ENCODE results near the gene GALR3. TPM values are rescaled to one million over a fixed set of nuclear protein-coding genes. Genes with fewer than 3 reads are reported as not detected.

The GALR3 gene, protein sequence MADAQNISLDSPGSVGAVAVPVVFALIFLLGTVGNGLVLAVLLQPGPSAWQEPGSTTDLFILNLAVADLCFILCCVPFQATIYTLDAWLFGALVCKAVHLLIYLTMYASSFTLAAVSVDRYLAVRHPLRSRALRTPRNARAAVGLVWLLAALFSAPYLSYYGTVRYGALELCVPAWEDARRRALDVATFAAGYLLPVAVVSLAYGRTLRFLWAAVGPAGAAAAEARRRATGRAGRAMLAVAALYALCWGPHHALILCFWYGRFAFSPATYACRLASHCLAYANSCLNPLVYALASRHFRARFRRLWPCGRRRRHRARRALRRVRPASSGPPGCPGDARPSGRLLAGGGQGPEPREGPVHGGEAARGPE
- total RNA-seq, result not detected

GRCh38 chr22:37823134-37823985 is at the start of gene GALR3:
Gene GALR3 (plus strand): TSS chr22:37823382. CDS start chr22:37823407, 25 bp downstream.
- no peak within 1 kb of the TSS for H3K27ac Mint-ChIP-seq
- peaks cover 8 to 18% of the 10 kb centered on the region in 2 donors for H3K27me3 Mint-ChIP-seq
- H3K4me1 Mint-ChIP-seq (ENCODE audit: low read depth in 2 of 2), result peaks cover 5 to 6% of the 10 kb centered on the region in 2 donors
- ATAC-seq, result no peak
- DNase-seq (ENCODE audit: low spot score), result no peak
- no peaks in the 10 kb centered on the region for H3K9me3 Mint-ChIP-seq
- peak within 1 kb of the TSS; percentile 37 for H3K4me3 Mint-ChIP-seq
- no peaks in the 10 kb centered on the region for H3K36me3 Mint-ChIP-seq

GRCh38 chr22:37774728-37775127 is 48.5 kb upstream of the GALR3 start:
- peaks cover 0 to 6% of the 10 kb centered on the region in 2 donors for H3K4me1 Mint-ChIP-seq (ENCODE audit: low read depth in 2 of 2)
- H3K36me3 Mint-ChIP-seq, result no peaks in the 10 kb centered on the region
- H3K27ac Mint-ChIP-seq, result no peak overlapping the region
- H3K27me3 Mint-ChIP-seq, result no peaks in the 10 kb centered on the region
- H3K4me3 Mint-ChIP-seq, result no peak overlapping the region
- DNase-seq (ENCODE audit: low spot score) (no peak), ATAC-seq (no peak)
- H3K9me3 Mint-ChIP-seq, result no peaks in the 10 kb centered on the region

DNA sequence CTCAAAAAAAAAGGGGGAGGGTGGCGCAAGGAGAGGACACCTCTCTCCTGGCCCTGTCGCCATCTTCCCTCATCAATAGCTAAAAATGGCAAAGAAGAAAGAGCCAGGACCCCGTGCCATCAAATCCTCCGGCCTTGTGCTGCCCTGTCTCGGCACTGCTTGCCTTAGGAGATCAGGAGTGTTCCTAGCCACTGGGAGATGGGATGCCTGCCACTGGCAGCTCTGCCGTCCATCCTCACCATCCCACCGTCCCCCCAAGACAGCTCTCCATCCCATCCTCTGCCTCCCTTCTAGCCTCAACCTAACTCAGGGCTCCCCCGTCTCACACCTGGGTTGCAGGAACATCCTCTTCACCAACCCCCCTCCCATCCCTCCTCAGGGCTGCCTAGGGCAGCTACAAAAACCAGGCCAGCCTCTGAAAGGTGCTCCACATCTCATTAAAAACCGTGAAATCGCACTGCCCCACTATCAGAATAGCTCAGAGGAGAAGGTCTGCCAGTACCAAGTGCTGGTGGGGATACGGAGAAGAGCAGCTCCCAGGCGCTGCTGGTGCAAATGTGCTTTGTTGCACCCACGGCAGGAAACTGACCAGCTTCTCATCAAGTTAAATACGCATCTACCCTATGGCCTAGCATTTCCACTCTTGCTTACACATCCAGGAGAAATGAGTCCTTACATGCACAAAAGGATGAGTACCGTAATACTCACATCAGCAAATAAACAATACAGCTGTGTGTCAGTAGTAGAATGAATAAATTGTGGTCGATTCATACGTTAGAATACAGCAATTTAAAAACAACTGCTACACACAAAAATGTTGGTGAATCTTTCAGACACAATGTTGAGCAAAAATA is 47.2 kb upstream of the GALR3 start:
- H3K9me3 Mint-ChIP-seq, result no peaks in the 10 kb centered on the region
- no peaks in the 10 kb centered on the region for H3K36me3 Mint-ChIP-seq
- no peaks in the 10 kb centered on the region for H3K27me3 Mint-ChIP-seq
- no peak for DNase-seq (ENCODE audit: low spot score)
- H3K4me1 Mint-ChIP-seq (ENCODE audit: low read depth in 2 of 2), result peaks cover 0 to 6% of the 10 kb centered on the region in 2 donors
- H3K4me3 Mint-ChIP-seq, result no peak overlapping the region
- ATAC-seq, result no peak
- no peak overlapping the region for H3K27ac Mint-ChIP-seq

DNA sequence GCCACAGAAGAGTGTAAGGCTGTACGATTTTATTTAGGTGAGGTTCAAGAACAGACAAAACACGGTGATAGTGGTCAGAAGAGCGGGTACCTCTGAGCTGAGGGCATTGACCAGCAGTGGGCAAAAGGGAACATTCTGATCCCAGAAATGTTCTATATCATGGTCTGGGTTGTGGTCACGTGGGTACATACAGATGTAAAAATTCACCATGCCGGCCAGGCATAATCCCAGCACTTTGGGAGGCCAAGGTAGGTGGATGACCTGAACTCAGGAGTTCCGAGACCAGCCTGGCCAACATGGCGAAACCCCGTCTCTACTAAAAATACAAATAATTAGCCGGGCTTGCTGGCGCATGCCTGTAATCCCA is 46.6 kb upstream of the GALR3 start:
- no peak for DNase-seq (ENCODE audit: low spot score)
- Mint-ChIP-seq H3K4me3 (no peak overlapping the region), H3K27ac (no peak overlapping the region), H3K9me3 (no peaks in the 10 kb centered on the region), H3K36me3 (no peaks in the 10 kb centered on the region), H3K4me1 (ENCODE audit: low read depth in 2 of 2) (peaks cover 0 to 6% of the 10 kb centered on the region in 2 donors), H3K27me3 (no peaks in the 10 kb centered on the region)
- no peak for ATAC-seq

GRCh38 chr22:37777122-37777687 is 46.0 kb upstream of the GALR3 start:
- ATAC-seq (no peak), DNase-seq (ENCODE audit: low spot score) (no peak)
- H3K27me3 Mint-ChIP-seq, result no peaks in the 10 kb centered on the region
- no peak overlapping the region for H3K4me3 Mint-ChIP-seq
- H3K27ac Mint-ChIP-seq, result no peak overlapping the region
- no peaks in the 10 kb centered on the region for H3K36me3 Mint-ChIP-seq
- peaks cover 0 to 6% of the 10 kb centered on the region in 2 donors for H3K4me1 Mint-ChIP-seq (ENCODE audit: low read depth in 2 of 2)
- H3K9me3 Mint-ChIP-seq, result no peaks in the 10 kb centered on the region

DNA sequence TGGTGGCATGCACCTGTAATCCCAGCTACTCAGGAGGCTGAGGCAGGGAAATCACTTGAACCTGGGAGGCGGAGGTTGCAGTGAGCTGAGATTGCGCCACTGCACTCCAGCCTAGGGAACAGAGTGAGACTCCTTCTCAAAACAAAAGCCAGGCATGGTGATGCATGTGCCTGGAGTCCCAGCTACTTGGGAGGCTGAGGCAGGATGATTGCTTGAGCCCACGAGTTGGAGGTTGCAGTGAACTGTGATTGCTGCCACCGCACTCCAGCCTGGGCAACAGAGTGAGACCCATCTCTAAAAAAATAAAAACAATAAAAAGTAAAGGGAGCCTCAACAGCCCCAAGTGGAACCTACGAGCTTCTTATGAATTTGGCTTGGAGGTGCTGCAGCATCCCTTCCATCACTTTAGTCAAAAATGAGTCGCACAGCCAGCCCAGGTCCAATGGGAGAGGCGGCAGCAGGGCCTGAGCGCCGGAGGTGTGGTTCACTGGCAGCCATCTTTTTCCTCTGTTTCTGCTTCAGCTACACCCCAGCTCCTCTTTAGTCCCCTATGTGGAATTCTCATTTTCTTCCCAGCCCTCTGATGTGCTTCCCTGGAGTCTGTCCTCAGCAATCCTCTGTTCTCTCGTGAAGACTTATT is 44.7 kb upstream of the GALR3 start:
- ATAC-seq, result no peak
- Mint-ChIP-seq H3K4me3 (no peak overlapping the region), H3K4me1 (ENCODE audit: low read depth in 2 of 2) (peaks cover 0 to 6% of the 10 kb centered on the region in 2 donors), H3K27ac (no peak overlapping the region), H3K27me3 (no peaks in the 10 kb centered on the region), H3K9me3 (no peaks in the 10 kb centered on the region), H3K36me3 (no peaks in the 10 kb centered on the region)
- no peak for DNase-seq (ENCODE audit: low spot score)

DNA sequence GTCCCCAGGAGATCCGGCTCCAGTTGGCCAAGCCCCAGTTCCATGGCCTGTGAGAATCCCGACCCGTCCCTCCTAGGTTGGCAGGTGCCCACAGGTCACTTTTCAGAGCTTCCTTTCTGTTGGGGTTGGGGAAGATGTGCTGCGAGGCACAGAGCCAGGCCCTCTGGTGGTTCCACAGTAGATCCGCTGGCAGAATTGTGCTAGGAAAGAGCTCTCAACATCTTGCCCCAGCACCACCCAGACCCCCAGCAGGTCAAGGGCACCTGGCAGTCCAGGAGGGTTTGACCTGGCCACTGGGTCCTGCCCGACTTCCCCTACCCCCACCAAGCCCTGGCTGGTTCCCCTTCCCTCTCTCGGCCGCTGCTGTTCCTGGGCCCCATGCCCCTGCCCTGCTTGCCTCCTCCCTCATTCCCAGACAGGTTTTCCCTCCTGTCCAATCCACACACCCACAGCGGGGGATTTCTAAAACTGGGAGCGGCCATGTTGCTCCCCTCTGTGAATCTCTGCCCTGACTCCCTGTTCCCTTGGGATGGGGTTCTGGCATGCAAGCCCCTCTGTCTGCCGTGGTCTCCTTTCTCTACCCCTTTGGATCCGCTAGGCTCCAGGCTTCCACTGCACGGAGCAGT is 41.6 kb upstream of the GALR3 start:
- Mint-ChIP-seq H3K27ac (no peak overlapping the region), H3K4me3 (no peak overlapping the region), H3K9me3 (no peaks in the 10 kb centered on the region), H3K27me3 (peaks cover 0 to 2% of the 10 kb centered on the region in 2 donors), H3K36me3 (no peaks in the 10 kb centered on the region), H3K4me1 (ENCODE audit: low read depth in 2 of 2) (no peaks in the 10 kb centered on the region)
- no peak for DNase-seq (ENCODE audit: low spot score)
- no peak for ATAC-seq

DNA sequence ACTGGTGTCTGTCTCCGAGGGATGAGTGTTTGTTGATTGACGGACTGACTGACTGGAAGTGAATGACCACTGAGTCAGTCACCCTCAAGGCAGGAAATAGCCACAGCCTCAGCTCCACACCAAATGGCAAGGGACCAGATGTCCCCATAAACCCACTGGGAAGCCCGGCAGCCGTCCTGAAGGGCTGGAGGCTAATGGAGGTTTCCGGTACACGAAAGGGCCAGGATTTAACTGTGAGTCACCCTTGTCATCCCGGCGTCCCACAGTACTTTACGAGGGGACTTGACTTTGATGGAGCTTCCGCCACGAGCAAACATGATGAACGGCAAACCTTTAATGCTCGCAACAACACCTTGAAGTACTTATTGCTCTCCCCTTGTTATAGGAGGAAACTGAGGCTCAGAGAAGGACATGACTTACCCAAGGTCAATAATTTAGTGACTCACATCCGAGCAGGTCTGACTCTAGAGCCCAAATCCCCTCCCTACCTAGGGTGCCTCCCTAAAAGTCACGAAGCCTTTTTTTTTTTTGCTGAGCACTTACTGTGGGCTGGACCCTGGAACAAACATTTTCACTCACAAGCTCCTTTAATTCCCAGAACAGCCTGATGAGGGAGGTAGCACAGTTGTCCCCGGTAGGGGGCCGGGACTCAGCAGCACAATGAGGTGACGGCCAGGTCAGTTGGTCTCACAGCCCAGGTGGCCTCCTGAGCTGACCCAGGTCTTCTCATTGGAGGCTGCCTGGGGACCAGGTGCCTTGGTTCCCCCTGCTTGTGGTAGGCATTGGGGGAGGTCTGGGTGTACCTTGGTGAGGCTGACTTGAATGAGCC is 40.6 kb upstream of the GALR3 start:
- ATAC-seq (no peak), DNase-seq (ENCODE audit: low spot score) (no peak)
- Mint-ChIP-seq H3K36me3 (no peaks in the 10 kb centered on the region), H3K27ac (no peak overlapping the region), H3K9me3 (no peaks in the 10 kb centered on the region), H3K27me3 (peaks cover 0 to 2% of the 10 kb centered on the region in 2 donors), H3K4me3 (no peak overlapping the region), H3K4me1 (ENCODE audit: low read depth in 2 of 2) (no peaks in the 10 kb centered on the region)

- Mint-ChIP-seq H3K27ac (no peak overlapping the region), H3K36me3 (no peaks in the 10 kb centered on the region), H3K4me3 (no peak overlapping the region), H3K4me1 (ENCODE audit: low read depth in 2 of 2) (no peaks in the 10 kb centered on the region), H3K27me3 (peaks cover 0 to 2% of the 10 kb centered on the region in 2 donors), H3K9me3 (no peaks in the 10 kb centered on the region)
- no peak for ATAC-seq
- no peak for DNase-seq (ENCODE audit: low spot score)
These were observed 38.2 kb upstream of the GALR3 start for GRCh38 chr22:37784829-37785495.

DNA sequence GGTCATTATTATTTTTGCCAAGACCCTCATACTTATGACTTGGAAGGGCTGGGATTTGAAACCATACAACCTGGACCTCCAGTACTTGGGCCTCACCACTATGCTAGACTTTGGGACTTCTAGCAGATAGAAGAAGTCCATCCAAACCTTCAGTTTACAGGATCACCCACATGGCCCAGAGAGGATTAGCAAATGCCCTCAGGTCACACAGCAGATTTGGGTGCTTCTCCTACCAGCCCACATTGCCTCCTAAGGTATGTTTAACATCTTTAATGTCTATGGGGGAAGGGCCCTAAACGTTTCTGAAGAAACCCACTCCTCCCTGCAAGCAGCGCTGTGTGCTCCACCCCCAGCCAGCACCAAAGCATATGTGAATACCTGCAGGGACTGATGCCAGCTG is 32.9 kb upstream of the GALR3 start:
- no peak for ATAC-seq
- H3K4me3 Mint-ChIP-seq, result no peak overlapping the region
- H3K36me3 Mint-ChIP-seq, result no peaks in the 10 kb centered on the region
- no peak for DNase-seq (ENCODE audit: low spot score)
- no peaks in the 10 kb centered on the region for H3K9me3 Mint-ChIP-seq
- H3K27ac Mint-ChIP-seq, result no peak overlapping the region
- peaks cover 0 to 2% of the 10 kb centered on the region in 2 donors for H3K27me3 Mint-ChIP-seq
- H3K4me1 Mint-ChIP-seq (ENCODE audit: low read depth in 2 of 2), result no peaks in the 10 kb centered on the region

DNA sequence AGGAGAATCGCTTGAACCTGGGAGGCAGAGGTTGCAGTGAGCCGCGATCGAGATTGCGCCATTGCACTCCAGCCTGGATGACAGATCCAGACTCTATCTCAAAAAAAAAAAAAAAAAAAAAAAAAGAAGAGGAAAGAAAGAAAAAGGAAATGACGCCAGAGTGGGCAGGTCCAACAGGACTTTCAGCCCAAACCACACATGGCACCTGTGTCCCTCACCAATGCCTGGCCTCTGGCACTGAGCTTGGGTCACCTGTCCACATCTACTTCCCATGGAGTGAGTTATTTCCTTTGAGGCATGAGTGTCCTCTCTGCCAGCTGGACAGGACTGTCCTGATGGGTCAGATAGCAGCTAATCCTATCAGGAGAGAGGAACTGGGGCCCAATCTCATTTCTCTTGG is 30.7 kb upstream of the GALR3 start:
- no peaks in the 10 kb centered on the region for H3K9me3 Mint-ChIP-seq
- H3K27me3 Mint-ChIP-seq, result no peaks in the 10 kb centered on the region
- DNase-seq (ENCODE audit: low spot score) (no peak), ATAC-seq (no peak)
- H3K4me3 Mint-ChIP-seq, result no peak overlapping the region
- no peaks in the 10 kb centered on the region for H3K36me3 Mint-ChIP-seq
- no peak overlapping the region for H3K27ac Mint-ChIP-seq
- H3K4me1 Mint-ChIP-seq (ENCODE audit: low read depth in 2 of 2), result no peaks in the 10 kb centered on the region

DNA sequence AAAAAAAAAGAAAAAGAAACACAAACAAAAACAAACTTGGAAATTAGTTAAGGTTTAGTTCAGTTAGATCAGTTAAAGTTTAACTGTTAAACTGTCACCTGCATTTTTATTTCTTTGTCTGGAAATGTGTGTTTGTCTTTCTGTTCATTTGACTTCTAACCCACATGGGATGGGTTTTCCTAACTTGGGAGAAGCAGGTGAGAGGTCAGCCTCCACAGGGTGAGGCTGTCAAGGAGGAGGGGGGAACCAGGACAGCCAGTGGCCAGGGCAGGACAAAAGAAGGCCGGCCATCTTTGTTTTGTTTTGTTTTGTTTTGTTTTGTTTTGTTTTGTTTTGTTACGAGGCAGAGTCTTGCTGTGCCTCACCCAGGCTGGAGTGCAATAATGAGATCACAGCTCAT is 28.8 kb upstream of the GALR3 start:
- Mint-ChIP-seq H3K4me3 (no peak overlapping the region), H3K9me3 (no peaks in the 10 kb centered on the region), H3K27ac (no peak overlapping the region), H3K27me3 (no peaks in the 10 kb centered on the region), H3K36me3 (no peaks in the 10 kb centered on the region), H3K4me1 (ENCODE audit: low read depth in 2 of 2) (no peaks in the 10 kb centered on the region)
- no peak for DNase-seq (ENCODE audit: low spot score)
- ATAC-seq, result no peak

Data from natural killer cell treated with Interleukin-12 subunit alpha and Interleukin-12 subunit beta and Interleukin-15 and Interleukin-18, amount 100 ng/mL, for 72 hours (primary cell).